Left lobe of liver (tissue), 2 donors: ENCODE measurements around the gene MSLN. TPM values are rescaled to one million over a fixed set of nuclear protein-coding genes. Genes with fewer than 3 reads are reported as not detected.
A peak's percentile ranks its signal among the peaks of the same experiment; 100 is the strongest.
"Not testable (repeated sequence)": the region's sequence is repeated elsewhere in the genome, so short reads cannot be mapped to it uniquely, and the experiment has no call there.

Source experiments
- ATAC-seq: fragments of 200-7000 bp; cut with Tn5 transposase; one replicate; pipeline ENCODE4 v1.9.1; 2020; ENCODE audit warnings: mild to moderate bottlenecking, moderate library complexity
- DNase-seq: peaks from one replicate; pipeline ENCODE4 v3.0.0-alpha.2; 2020; ENCODE audit warnings: low spot score
- total RNA-seq: library from RNA; stranded (reverse); gene quantifications from one replicate; pipeline ENCODE4 v1.2.1, GENCODE V29; 2021
- donor health status: DM: no; HTN: no; CAD: no; lungs with moderate emphysema.
- donor health status: DM: no; HTN: yes; CAD: no.

MSLN gene
- total RNA-seq, 1 donor from 2014 or later, result 0.08 TPM

GRCh38 chr16:734208-734980, 26.1 kb upstream of the MSLN start:
- DNase-seq (no peak), ATAC-seq (no peak)

GRCh38 chr16:734981-735881, 25.3 kb upstream of the MSLN start:
- ATAC-seq (no peak), DNase-seq (no peak)

GRCh38 chr16:735982-736453, 24.5 kb upstream of the MSLN start:
- ATAC-seq (no peak), DNase-seq (no peak)

- ATAC-seq (no peak), DNase-seq (no peak)
Measured at GRCh38 chr16:736936-737481, 23.5 kb upstream of the MSLN start.

GRCh38 chr16:739560-740458, 20.7 kb upstream of the MSLN start:
- ATAC-seq (peak; percentile 11), DNase-seq (no peak)

- ATAC-seq (peak; percentile 29), DNase-seq (no peak)
Measured at GRCh38 chr16:740459-740763, 20.1 kb upstream of the MSLN start.

GRCh38 chr16:740764-741505, 19.6 kb upstream of the MSLN start, which contains the start of gene CIAO3:
TSS of gene CIAO3 (minus strand) at chr16:740997. CDS start at chr16:740985, 12 bp downstream.
- peak; percentile 95 for ATAC-seq
- DNase-seq, result peak; percentile 91

- DNase-seq, result no peak
- no peak for ATAC-seq
Measured at GRCh38 chr16:741986-742629, 18.4 kb upstream of the MSLN start.

GRCh38 chr16:742894-743293, 17.6 kb upstream of the MSLN start:
- DNase-seq, ATAC-seq: not testable (repeated sequence)

GRCh38 chr16:743794-744500, 16.6 kb upstream of the MSLN start:
- DNase-seq, result no peak
- ATAC-seq, result no peak

GRCh38 chr16:745739-746138, 14.8 kb upstream of the MSLN start:
- no peak for ATAC-seq
- no peak for DNase-seq

- DNase-seq (no peak), ATAC-seq (no peak)
Measured at GRCh38 chr16:746637-747036, 13.9 kb upstream of the MSLN start.

- no peak for ATAC-seq
- no peak for DNase-seq
Measured at GRCh38 chr16:747978-748746, 12.4 kb upstream of the MSLN start.

- DNase-seq (no peak), ATAC-seq (no peak)
Measured at GRCh38 chr16:749010-749409, 11.5 kb upstream of the MSLN start.

- no peak for ATAC-seq
- DNase-seq, result no peak
Measured at GRCh38 chr16:750485-750884, 10.0 kb upstream of the MSLN start.

- ATAC-seq, result peak; percentile 44
- no peak for DNase-seq
Measured at GRCh38 chr16:751152-752006, 9.2 kb upstream of the MSLN start.

GRCh38 chr16:752007-752312, 8.6 kb upstream of the MSLN start:
- no peak for DNase-seq
- no peak for ATAC-seq
